Vagina (tissue), 2 donors: Measurements from ENCODE around the gene FNBP1L.

ENCODE experiments used
- POLR2A ChIP-seq, 2 donors: fragments of 450-650 bp; IDR thresholded peaks; one replicate each; pipeline ENCODE4 v1.6.1; 2017; ENCODE audit warnings: antibody characterized with exemption in 2 of 2, mild to moderate bottlenecking in 2 of 2, moderate library complexity in 2 of 2
- POLR2AphosphoS5 ChIP-seq, 2 donors: sonication (generic); formaldehyde crosslinking; IDR thresholded peaks; one replicate each; pipeline ENCODE4 v1.9.0; 2017; ENCODE audit warnings: antibody characterized with exemption in 2 of 2, mild to moderate bottlenecking in 2 of 2, low read depth in 1 of 2; ENCODE audit not compliant: insufficient read depth in 1 of 2
- TF ChIP-seq, protein P1 (sequence below), 3 experiments: fragments of 450-650 bp in 2 of 3; fragments of 200-600 bp in 1 of 3; sonication (generic) in 1 of 3; IDR thresholded peaks; one replicate each; pipeline ENCODE4 v1.5.1; 2017 to 2019; ENCODE audit warnings: antibody characterized with exemption in 3 of 3, mild to moderate bottlenecking in 2 of 3, moderate library complexity in 2 of 3

DNA sequence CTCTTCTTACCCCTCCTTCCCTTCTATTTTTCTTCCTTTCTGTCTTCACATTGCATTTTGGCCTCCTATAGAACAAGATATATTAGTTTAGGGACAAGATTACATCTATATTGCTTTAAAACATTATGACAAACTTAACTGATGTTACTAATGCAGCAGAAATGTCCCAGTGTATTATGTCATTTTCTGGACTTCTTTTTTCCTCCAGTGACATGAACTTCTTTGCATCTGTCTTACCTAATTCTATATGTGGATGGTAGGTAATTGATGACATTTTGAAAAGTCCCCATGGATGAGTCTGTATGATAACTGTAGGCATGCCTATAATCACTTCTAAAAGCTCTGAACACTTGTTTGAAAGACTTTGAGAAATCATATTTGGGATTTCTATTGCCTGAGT, 89.5 kb downstream of the FNBP1L start:
- TF ChIP-seq, protein P1, sequence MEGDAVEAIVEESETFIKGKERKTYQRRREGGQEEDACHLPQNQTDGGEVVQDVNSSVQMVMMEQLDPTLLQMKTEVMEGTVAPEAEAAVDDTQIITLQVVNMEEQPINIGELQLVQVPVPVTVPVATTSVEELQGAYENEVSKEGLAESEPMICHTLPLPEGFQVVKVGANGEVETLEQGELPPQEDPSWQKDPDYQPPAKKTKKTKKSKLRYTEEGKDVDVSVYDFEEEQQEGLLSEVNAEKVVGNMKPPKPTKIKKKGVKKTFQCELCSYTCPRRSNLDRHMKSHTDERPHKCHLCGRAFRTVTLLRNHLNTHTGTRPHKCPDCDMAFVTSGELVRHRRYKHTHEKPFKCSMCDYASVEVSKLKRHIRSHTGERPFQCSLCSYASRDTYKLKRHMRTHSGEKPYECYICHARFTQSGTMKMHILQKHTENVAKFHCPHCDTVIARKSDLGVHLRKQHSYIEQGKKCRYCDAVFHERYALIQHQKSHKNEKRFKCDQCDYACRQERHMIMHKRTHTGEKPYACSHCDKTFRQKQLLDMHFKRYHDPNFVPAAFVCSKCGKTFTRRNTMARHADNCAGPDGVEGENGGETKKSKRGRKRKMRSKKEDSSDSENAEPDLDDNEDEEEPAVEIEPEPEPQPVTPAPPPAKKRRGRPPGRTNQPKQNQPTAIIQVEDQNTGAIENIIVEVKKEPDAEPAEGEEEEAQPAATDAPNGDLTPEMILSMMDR (IDR thresholded peaks at IDR 0.05), result no peak
- TF ChIP-seq POLR2A (IDR thresholded peaks at IDR 0.05) (no peak), POLR2AphosphoS5 (IDR thresholded peaks at IDR 0.05; ENCODE audit: insufficient read depth in 1 of 2, low read depth in 1 of 2) (no peak)
